H9 (cell line): ENCODE results near the gene NEK8. TPM values are rescaled to one million over a fixed set of nuclear protein-coding genes. Genes with fewer than 3 reads are reported as not detected.

Source experiments
- DNase-seq: peaks from one replicate; pipeline ENCODE4 v3.0.0-alpha.2; 2017
- H2AFZ ChIP-seq: one replicate; pipeline ENCODE4 v1.6.1; 2013; ENCODE audit warnings: mild to moderate bottlenecking, low read length, control low read depth, moderate library complexity
- H2AK5ac ChIP-seq: 2 replicates; pipeline ENCODE4 v1.6.1; 2013; ENCODE audit warnings: low read length, control low read depth, mixed read lengths; ENCODE audit not compliant: insufficient read length
- H2BK120ac ChIP-seq: one replicate; pipeline ENCODE4 v1.6.1; 2013; ENCODE audit warnings: low read depth, mild to moderate bottlenecking, low read length, control low read depth, inconsistent platforms; ENCODE audit not compliant: poor library complexity, severe bottlenecking
- H2BK12ac ChIP-seq: 2 replicates; pipeline ENCODE4 v1.6.1; 2013; ENCODE audit warnings: low read length, control low read depth, mixed read lengths, low read depth; ENCODE audit not compliant: insufficient read length
- H2BK15ac ChIP-seq: 2 replicates; pipeline ENCODE4 v1.6.1; 2013; ENCODE audit warnings: low read depth, low read length, control low read depth
- H2BK20ac ChIP-seq: one replicate; pipeline ENCODE4 v1.6.1; 2013; ENCODE audit warnings: low read depth, mild to moderate bottlenecking, low read length, control low read depth, inconsistent platforms; ENCODE audit not compliant: poor library complexity, severe bottlenecking
- H2BK5ac ChIP-seq: 2 replicates; pipeline ENCODE4 v1.6.1; 2013; ENCODE audit warnings: low read length, control low read depth, mixed read lengths; ENCODE audit not compliant: insufficient read length
- H3K14ac ChIP-seq: 2 replicates; pipeline ENCODE4 v1.6.1; 2013; ENCODE audit warnings: low read length, control low read depth; ENCODE audit not compliant: insufficient read depth
- H3K18ac ChIP-seq: 2 replicates; pipeline ENCODE4 v1.6.1; 2013; ENCODE audit warnings: low read depth, mild to moderate bottlenecking, mixed read lengths, low read length, control low read depth; ENCODE audit not compliant: insufficient read length
- H3K23ac ChIP-seq: 2 replicates; pipeline ENCODE4 v1.6.1; 2013; ENCODE audit warnings: low read length, control low read depth, mixed read lengths, low read depth; ENCODE audit not compliant: insufficient read length
- H3K23me2 ChIP-seq: 2 replicates; pipeline ENCODE4 v1.6.1; 2013; ENCODE audit warnings: low read depth, mild to moderate bottlenecking, mixed read lengths, low read length, control low read depth; ENCODE audit not compliant: insufficient read length, poor library complexity, severe bottlenecking
- H3K27ac ChIP-seq: 2 replicates; pipeline ENCODE4 v1.5.1; 2013; ENCODE audit warnings: low read length, control low read depth, mixed read lengths, low read depth; ENCODE audit not compliant: insufficient read length
- H3K27me3 ChIP-seq: 2 replicates; pipeline ENCODE4 v1.6.1; 2013; ENCODE audit warnings: low read length, control low read depth, inconsistent platforms; ENCODE audit not compliant: insufficient read depth
- H3K4ac ChIP-seq: 2 replicates; pipeline ENCODE4 v1.6.1; 2013; ENCODE audit warnings: low read depth, mild to moderate bottlenecking, control low read depth, inconsistent platforms, low read length, moderate library complexity
- H3K4me1 ChIP-seq: 2 replicates; pipeline ENCODE4 v1.6.1; 2013; ENCODE audit warnings: low read length, control low read depth, inconsistent platforms; ENCODE audit not compliant: insufficient read depth
- H3K4me2 ChIP-seq: 2 replicates; pipeline ENCODE4 v1.6.1; 2013; ENCODE audit warnings: low read length, control low read depth, mixed read lengths; ENCODE audit not compliant: insufficient read length, insufficient read depth
- H3K56ac ChIP-seq: 2 replicates; pipeline ENCODE4 v1.6.1; 2013; ENCODE audit warnings: low read depth, mild to moderate bottlenecking, mixed read lengths, low read length, control low read depth; ENCODE audit not compliant: insufficient read length
- H3K79me1 ChIP-seq: 2 replicates; pipeline ENCODE4 v1.6.1; 2013; ENCODE audit warnings: low read depth, mild to moderate bottlenecking, moderate library complexity, low read length, control low read depth, inconsistent platforms; ENCODE audit not compliant: insufficient read depth, poor library complexity, severe bottlenecking
- H3K79me2 ChIP-seq: 2 replicates; pipeline ENCODE4 v1.6.1; 2013; ENCODE audit warnings: low read length, control low read depth, inconsistent platforms; ENCODE audit not compliant: insufficient read depth
- H3K9ac ChIP-seq: 2 replicates; pipeline ENCODE4 v1.6.1; 2013; ENCODE audit warnings: low read length, control low read depth, mixed read lengths; ENCODE audit not compliant: insufficient read length; ENCODE audit errors: extremely low read depth
- H3K9me3 ChIP-seq: one replicate; pipeline ENCODE4 v1.6.1; 2013; ENCODE audit warnings: low read depth, low read length, inconsistent platforms; ENCODE audit not compliant: control insufficient read depth
- H3T11ph ChIP-seq: one replicate; pipeline ENCODE4 v1.6.1; 2013; ENCODE audit warnings: mild to moderate bottlenecking, low read length, control low read depth, inconsistent platforms
- H4K20me1 ChIP-seq: one replicate; pipeline ENCODE4 v1.6.1; 2013; ENCODE audit not compliant: control insufficient read depth, insufficient read length, insufficient read depth
- H4K5ac ChIP-seq: 2 replicates; pipeline ENCODE4 v1.6.1; 2013; ENCODE audit warnings: low read depth, mild to moderate bottlenecking, mixed read lengths, low read length, control low read depth; ENCODE audit not compliant: insufficient read length
- H4K8ac ChIP-seq: replicated peaks from 2 replicates; pipeline ENCODE4 v1.6.1; 2013; ENCODE audit warnings: low read length, control low read depth, mixed read lengths, low read depth; ENCODE audit not compliant: insufficient read length
- H4K91ac ChIP-seq: 2 replicates; pipeline ENCODE4 v1.6.1; 2013; ENCODE audit warnings: low read depth, mild to moderate bottlenecking, moderate library complexity, mixed read lengths, low read length, control low read depth; ENCODE audit not compliant: insufficient read length
- H3K27ac Mint-ChIP-seq, 3 experiments: 2 replicates in 2 of 3; 3 replicates in 1 of 3; pipeline ENCODE4 v1.8.0; 2020 to 2021; ENCODE audit warnings: mixed read lengths in 3 of 3, mild to moderate bottlenecking in 1 of 3, moderate library complexity in 1 of 3
- H3K27me3 Mint-ChIP-seq: 2 replicates; pipeline ENCODE4 v1.8.0; 2021; ENCODE audit warnings: low read depth, mild to moderate bottlenecking, moderate library complexity, mixed read lengths
- H3K36me3 Mint-ChIP-seq, 3 experiments: 2 replicates in 2 of 3; 3 replicates in 1 of 3; pipeline ENCODE4 v1.8.0; 2020 to 2021; ENCODE audit warnings: low read depth in 3 of 3, mixed read lengths in 3 of 3; ENCODE audit not compliant: insufficient read depth in 1 of 3
- H3K4me1 Mint-ChIP-seq, 2 experiments: 2 replicates each; pipeline ENCODE4 v1.8.0; 2020; ENCODE audit warnings: mixed read lengths in 2 of 2
- H3K4me3 Mint-ChIP-seq, 2 experiments: 2 replicates in 1 of 2; 3 replicates in 1 of 2; pipeline ENCODE4 v1.8.0; 2020 to 2021; ENCODE audit warnings: mild to moderate bottlenecking in 2 of 2, mixed read lengths in 2 of 2, moderate library complexity in 1 of 2
- H3K9me3 Mint-ChIP-seq, 2 experiments: 2 replicates in 1 of 2; 3 replicates in 1 of 2; pipeline ENCODE4 v1.8.0; 2020; ENCODE audit warnings: mild to moderate bottlenecking in 2 of 2, mixed read lengths in 2 of 2, moderate library complexity in 1 of 2
- WGBS: extraction: QIAGEN DNeasy Blood & Tissue Kit; methylation state at CpG from one replicate; pipeline ENCODE4 v1.1.7; 2013; ENCODE audit warnings: missing lambda C conversion rate, low lambda C conversion rate, mixed read lengths; ENCODE audit not compliant: insufficient read length; ENCODE audit errors: extremely low coverage; 5-methylcytosine and 5-hydroxymethylcytosine counted together
- total RNA-seq: library from RNA; stranded (reverse); gene quantifications from 2 replicates; pipeline ENCODE4 v1.2.1, GENCODE V29; 2021
- TF ChIP-seq, protein P1 (sequence below): fragments of 200-600 bp; sonication (generic); conservative IDR thresholded peaks from 3 replicates; pipeline ENCODE4 v1.8.0; 2021; ENCODE audit warnings: antibody characterized with exemption, mild to moderate bottlenecking

The NEK8 gene
- total RNA-seq, 1 experiment from 2014 or later = 18.8 TPM

DNA sequence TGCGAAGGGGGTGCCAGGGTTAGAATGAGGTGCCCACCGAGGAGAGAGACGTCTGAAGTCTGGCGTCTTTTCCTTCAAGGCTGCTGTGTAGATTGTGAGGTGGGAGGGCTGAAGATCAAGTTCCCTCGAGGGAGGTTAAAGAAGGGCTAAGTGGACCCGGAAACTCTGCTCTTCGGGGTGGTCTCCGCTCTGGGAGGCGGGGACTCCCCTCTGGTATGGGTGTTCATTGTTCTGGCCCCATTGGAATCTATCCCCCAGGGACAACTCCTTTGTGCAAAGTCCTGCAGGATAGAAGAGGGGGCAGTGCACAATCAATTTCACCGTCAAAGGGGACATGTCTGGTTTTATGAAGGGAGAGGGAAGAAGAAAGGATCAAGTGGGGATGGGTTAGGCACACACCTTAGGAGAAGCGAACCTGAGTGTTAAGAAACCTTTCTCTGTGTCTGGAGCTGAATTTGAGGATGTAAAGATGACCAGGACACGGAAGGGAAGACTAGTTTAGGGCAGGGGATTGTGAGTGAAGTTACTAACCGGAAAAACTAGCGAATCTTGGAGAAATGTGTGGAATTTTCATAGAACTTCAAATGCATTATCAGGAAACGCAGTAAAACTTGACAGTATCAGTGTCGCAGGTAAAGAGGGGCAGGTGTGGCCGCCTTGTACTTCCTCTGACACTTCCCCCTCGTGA is 10.1 kb upstream of the NEK8 start:
- Histone ChIP-seq H3K9ac (peak overlapping the region; percentile 55), H3K79me2 (peaks cover 24% of the 10 kb centered on the region; the same call in 1 of the 2 replicates), H3K14ac (peak overlapping the region; percentile 89; the same call in 1 of the 2 replicates), H3K27ac (peak overlapping the region; percentile 36), H2BK12ac (no peak overlapping the region), H2BK120ac (no peak overlapping the region), H3K56ac (no peak overlapping the region), H3K9me3 (no peaks in the 10 kb centered on the region), H4K8ac (no peak overlapping the region), H3K18ac (peak overlapping the region; percentile 83), H2BK15ac (no peak overlapping the region), H3K4me1 (0 out of 2 replicates have a peak, but pooled peaks cover 10% of the 10 kb centered on the region), H3T11ph (no peak overlapping the region), H4K5ac (no peak overlapping the region), H3K23ac (no peak overlapping the region), H3K4ac (no peak overlapping the region), H2AK5ac (no peak overlapping the region), H2BK20ac (no peak overlapping the region), H3K4me2 (peak overlapping the region; percentile 87), H3K79me1 (peaks cover 7% of the 10 kb centered on the region), H2BK5ac (no peak overlapping the region), H2AFZ (no peak overlapping the region), H3K23me2 (peaks cover 26% of the 10 kb centered on the region), H4K20me1 (no peaks in the 10 kb centered on the region), H3K27me3 (no peaks in the 10 kb centered on the region), H4K91ac (no peak overlapping the region)
- Mint-ChIP-seq H3K9me3 (no peaks in the 10 kb centered on the region; a peak in 1 of 5 replicates), H3K4me1 (peaks cover 30 to 57% of the 10 kb centered on the region in 2 experiments), H3K36me3 (peaks cover 60 to 66% (median 61%) of the 10 kb centered on the region in 3 experiments), H3K4me3 (peak overlapping the region; percentile 99), H3K27me3 (no peaks in the 10 kb centered on the region), H3K27ac (peak overlapping the region; percentile 97 to 99 (median 99))
- TF ChIP-seq, protein P1, sequence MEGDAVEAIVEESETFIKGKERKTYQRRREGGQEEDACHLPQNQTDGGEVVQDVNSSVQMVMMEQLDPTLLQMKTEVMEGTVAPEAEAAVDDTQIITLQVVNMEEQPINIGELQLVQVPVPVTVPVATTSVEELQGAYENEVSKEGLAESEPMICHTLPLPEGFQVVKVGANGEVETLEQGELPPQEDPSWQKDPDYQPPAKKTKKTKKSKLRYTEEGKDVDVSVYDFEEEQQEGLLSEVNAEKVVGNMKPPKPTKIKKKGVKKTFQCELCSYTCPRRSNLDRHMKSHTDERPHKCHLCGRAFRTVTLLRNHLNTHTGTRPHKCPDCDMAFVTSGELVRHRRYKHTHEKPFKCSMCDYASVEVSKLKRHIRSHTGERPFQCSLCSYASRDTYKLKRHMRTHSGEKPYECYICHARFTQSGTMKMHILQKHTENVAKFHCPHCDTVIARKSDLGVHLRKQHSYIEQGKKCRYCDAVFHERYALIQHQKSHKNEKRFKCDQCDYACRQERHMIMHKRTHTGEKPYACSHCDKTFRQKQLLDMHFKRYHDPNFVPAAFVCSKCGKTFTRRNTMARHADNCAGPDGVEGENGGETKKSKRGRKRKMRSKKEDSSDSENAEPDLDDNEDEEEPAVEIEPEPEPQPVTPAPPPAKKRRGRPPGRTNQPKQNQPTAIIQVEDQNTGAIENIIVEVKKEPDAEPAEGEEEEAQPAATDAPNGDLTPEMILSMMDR = no peak
- WGBS = no CpG with 5 or more reads among the region's 18 CpGs
- no peak for DNase-seq
